Stimulated activated CD4-positive, alpha-beta T cell treated with anti-CD3 and anti-CD28 coated beads, Interleukin-1b, Interleukin-23, amount 100 ng/mL, for 4 hours (primary cell): ENCODE measurements around the gene GALK1.
A peak's percentile ranks its signal among the peaks of the same experiment; 100 is the strongest.

ENCODE experiments used
- DNase-seq, 2 donors: peaks; one replicate each; pipeline ENCODE4 v3.0.0-alpha.2; 2020; ENCODE audit warnings: low read depth in 2 of 2

GALK1 gene

GRCh38 chr17:75725504-75725903 is 39.5 kb downstream of the GALK1 start:
- no peak for DNase-seq

GRCh38 chr17:75724016-75725003 is 40.7 kb downstream of the GALK1 start:
- DNase-seq, result no peak

- no peak for DNase-seq
These were observed 41.6 kb downstream of the GALK1 start for GRCh38 chr17:75723171-75723930.

GRCh38 chr17:75722542-75723095 is 42.4 kb downstream of the GALK1 start:
- DNase-seq, result no peak

- DNase-seq, result no peak
These were observed 42.9 kb downstream of the GALK1 start for GRCh38 chr17:75722076-75722475.

GRCh38 chr17:75721463-75722011 is 43.5 kb downstream of the GALK1 start:
- no peak for DNase-seq

- peak; percentile 48 for DNase-seq
These were observed 44.1 kb downstream of the GALK1 start, which contains the start of gene ITGB4 for GRCh38 chr17:75720656-75721462. ITGB4 (plus strand) TSS chr17:75721459; CDS start chr17:75724704, 3,245 bp downstream.

GRCh38 chr17:75719732-75720131 is 45.3 kb downstream of the GALK1 start:
- no peak for DNase-seq

- DNase-seq, result no peak
These were observed 52.5 kb downstream of the GALK1 start for GRCh38 chr17:75712446-75712845.
